HepG2 (cell line): ENCODE results near the gene TASOR. TPM values are rescaled to one million over a fixed set of nuclear protein-coding genes. Genes with fewer than 3 reads are reported as not detected.

Experiments
- ATF5 ChIP-seq: sonication (generic); formaldehyde crosslinking; IDR thresholded peaks from 2 replicates; pipeline ENCODE4 v1.4.0; 2020; ENCODE audit warnings: mild to moderate bottlenecking, low read depth, missing genetic modification reagents
- DR1 ChIP-seq: sonication (generic); formaldehyde crosslinking; IDR thresholded peaks from 2 replicates; pipeline ENCODE4 v1.8.0; 2021; ENCODE audit warnings: mild to moderate bottlenecking, missing genetic modification reagents, inconsistent platforms
- ESRRA ChIP-seq: sonication (generic); formaldehyde crosslinking; IDR thresholded peaks from 2 replicates; pipeline ENCODE4 v1.5.1; 2020; ENCODE audit warnings: mild to moderate bottlenecking, low read depth, missing genetic modification reagents
- FOXA3 ChIP-seq: IDR thresholded peaks from 2 replicates; pipeline ENCODE4 v1.6.1; 2016; ENCODE audit warnings: missing genetic modification reagents, missing compliant biosample characterization
- FOXO4 ChIP-seq: sonication (generic); formaldehyde crosslinking; conservative IDR thresholded peaks from 2 replicates; pipeline ENCODE4 v1.8.1; 2023; ENCODE audit warnings: missing genetic modification reagents
- KAT7 ChIP-seq: IDR thresholded peaks from 2 replicates; pipeline ENCODE4 v1.6.1; 2018; ENCODE audit warnings: borderline replicate concordance, missing compliant biosample characterization
- MIER3 ChIP-seq: IDR thresholded peaks from 2 replicates; pipeline ENCODE4 v1.6.1; 2016; ENCODE audit warnings: missing compliant biosample characterization, borderline replicate concordance
- MTA3 ChIP-seq: sonication (generic); formaldehyde crosslinking; IDR thresholded peaks from 2 replicates; pipeline ENCODE4 v1.4.0; 2020; ENCODE audit warnings: missing genetic modification reagents
- NCOR1 ChIP-seq: fragments of 200-600 bp; sonication (generic); IDR thresholded peaks from 2 replicates; pipeline ENCODE4 v1.7.0; 2017; ENCODE audit warnings: antibody characterized with exemption, low read length, borderline replicate concordance
- PHB2 ChIP-seq: fragments of 450-650 bp; IDR thresholded peaks from 2 replicates; pipeline ENCODE4 v1.6.1; 2018; ENCODE audit not compliant: partially characterized antibody
- SALL1 ChIP-seq: sonication (generic); formaldehyde crosslinking; IDR thresholded peaks from 2 replicates; pipeline ENCODE4 v1.8.0; 2022; ENCODE audit warnings: mild to moderate bottlenecking, missing genetic modification reagents
- SMAD3 ChIP-seq: sonication (generic); formaldehyde crosslinking; IDR thresholded peaks from 2 replicates; pipeline ENCODE4 v1.4.0; 2020; ENCODE audit warnings: missing genetic modification reagents
- TARDBP ChIP-seq: sonication (generic); formaldehyde crosslinking; IDR thresholded peaks from 2 replicates; pipeline ENCODE4 v1.8.0; 2022; ENCODE audit warnings: mild to moderate bottlenecking, missing genetic modification reagents
- TBL1XR1 ChIP-seq: fragments of 150-350 bp; IDR thresholded peaks from 2 replicates; pipeline ENCODE4 v1.6.1; 2014; ENCODE audit warnings: borderline replicate concordance, low read length; ENCODE audit not compliant: partially characterized antibody
- TEAD2 ChIP-seq: sonication (generic); formaldehyde crosslinking; IDR thresholded peaks from 2 replicates; pipeline ENCODE4 v1.9.0; 2021; ENCODE audit warnings: missing genetic modification reagents
- THAP8 ChIP-seq: sonication (generic); formaldehyde crosslinking; IDR thresholded peaks from 2 replicates; pipeline ENCODE4 v1.5.1; 2020; ENCODE audit warnings: missing genetic modification reagents, mild to moderate bottlenecking, borderline replicate concordance
- XRCC5 ChIP-seq: fragments of 200-400 bp; formaldehyde crosslinking; optimal IDR thresholded peaks from 2 replicates; pipeline ENCODE3; 2017; ENCODE audit warnings: mild to moderate bottlenecking, low read length
- ZBTB1 ChIP-seq: sonication (generic); formaldehyde crosslinking; IDR thresholded peaks from 2 replicates; pipeline ENCODE4 v1.4.0; 2020; ENCODE audit warnings: missing genetic modification reagents, borderline replicate concordance
- ZBTB10 ChIP-seq: sonication (generic); formaldehyde crosslinking; IDR thresholded peaks from 2 replicates; pipeline ENCODE4 v1.4.0; 2020; ENCODE audit warnings: missing genetic modification reagents, borderline replicate concordance
- ZFAT ChIP-seq: sonication (generic); formaldehyde crosslinking; conservative IDR thresholded peaks from 2 replicates; pipeline ENCODE4 v1.8.1; 2023; ENCODE audit warnings: missing genetic modification reagents, inconsistent platforms
- ZKSCAN5 ChIP-seq: sonication (generic); formaldehyde crosslinking; IDR thresholded peaks from 2 replicates; pipeline ENCODE4 v1.5.1; 2020; ENCODE audit warnings: mild to moderate bottlenecking, missing genetic modification reagents
- ZNF101 ChIP-seq: sonication (generic); formaldehyde crosslinking; IDR thresholded peaks from 2 replicates; pipeline ENCODE4 v1.4.0; 2020; ENCODE audit warnings: mild to moderate bottlenecking, low read depth, missing genetic modification reagents, borderline replicate concordance
- ZNF383 ChIP-seq: sonication (generic); formaldehyde crosslinking; IDR thresholded peaks from 2 replicates; pipeline ENCODE4 v1.4.0; 2020; ENCODE audit warnings: missing genetic modification reagents, mild to moderate bottlenecking, borderline replicate concordance
- ZNF713 ChIP-seq: sonication (generic); formaldehyde crosslinking; IDR thresholded peaks from 2 replicates; pipeline ENCODE4 v1.4.0; 2020; ENCODE audit warnings: mild to moderate bottlenecking, missing genetic modification reagents
- ZNF761 ChIP-seq: sonication (generic); formaldehyde crosslinking; conservative IDR thresholded peaks from 2 replicates; pipeline ENCODE4 v1.4.0; 2020; ENCODE audit warnings: mild to moderate bottlenecking, missing genetic modification reagents
- ZNF879 ChIP-seq: sonication (generic); formaldehyde crosslinking; IDR thresholded peaks from 2 replicates; pipeline ENCODE4 v1.8.1; 2023; ENCODE audit warnings: missing genetic modification reagents
- ZSCAN9 ChIP-seq: IDR thresholded peaks from 2 replicates; pipeline ENCODE4 v1.6.1; 2016; ENCODE audit warnings: borderline replicate concordance
- polyA plus RNA-seq, 8 experiments: library from polyadenylated mRNA; depleted of rRNA in 3 of 8; stranded (reverse) in 7 of 8; unstranded in 1 of 8; fragments of >200 nt; fragmentation: Illumina TruSeq in 4 of 8; extraction: Trizol in 4 of 8; gene quantifications; 2 replicates each; pipeline versions ENCODE4 v1.2.1 to v1.2.3, GENCODE V29; 2011 to 2016; ENCODE audit warnings: low read depth in 4 of 8, missing spikeins in 1 of 8, mixed read lengths in 1 of 8; ENCODE audit not compliant: insufficient read depth in 1 of 8
- total RNA-seq, 5 experiments: library from RNA; depleted of rRNA; stranded (reverse); fragments of >200 nt; fragmentation: Illumina TruSeq; extraction: Trizol; gene quantifications; 2 replicates each; pipeline ENCODE4 v1.2.3, GENCODE V29; 2016; ENCODE audit warnings: low read depth in 1 of 5

Gene TASOR
- total and polyA plus RNA-seq, 2 of the 13 experiments (the other 11 are each of a cell fraction or from before 2014, with no cell fraction given), result 20.1 to 32.5 TPM

GRCh38 chr3:56683122-56683817, at the start of gene TASOR (continued):
- TF ChIP-seq ZBTB10 (CRISPR knock-in tag) (peak; percentile 75; the same call in 1 of the 2 replicates), ZKSCAN5 (CRISPR knock-in tag) (no peak), FOXO4 (CRISPR knock-in tag) (no peak), ESRRA (CRISPR knock-in tag) (peak; percentile 27; the same call in 1 of the 2 replicates), TEAD2 (CRISPR knock-in tag) (peak; percentile 73; the same call in 1 of the 2 replicates), NCOR1 (no peak), MIER3 (CRISPR knock-in tag) (no peak), ZFAT (CRISPR knock-in tag) (no peak), ATF5 (peak; percentile 44; the same call in 1 of the 2 replicates), ZNF879 (CRISPR knock-in tag) (no peak; the same call in 1 of the 2 replicates), FOXA3 (CRISPR knock-in tag) (peak; percentile 10; the same call in 1 of the 2 replicates), TBL1XR1 (no peak), SMAD3 (CRISPR knock-in tag) (no peak), ZBTB1 (CRISPR knock-in tag) (no peak), KAT7 (CRISPR knock-in tag) (no peak), THAP8 (CRISPR knock-in tag) (no peak; the same call in 1 of the 2 replicates), ZNF101 (CRISPR knock-in tag) (no peak), DR1 (peak; percentile 53; the same call in 1 of the 2 replicates), ZNF761 (CRISPR knock-in tag) (no peak; the same call in 1 of the 2 replicates), MTA3 (CRISPR knock-in tag) (no peak), ZNF383 (CRISPR knock-in tag) (no peak), PHB2 (no peak), TARDBP (no peak), XRCC5 (peak; percentile 60), SALL1 (peak; percentile 94), ZSCAN9 (CRISPR knock-in tag) (no peak; the same call in 1 of the 2 replicates), ZNF713 (CRISPR knock-in tag) (no peak)
